ENCODE results near the gene PTP4A2. TPM values are rescaled to one million over a fixed set of nuclear protein-coding genes. Genes with fewer than 3 reads are reported as not detected.

The PTP4A2 gene
- total and polyA plus RNA-seq, 10 of the 15 experiments (the other 5 are each of a cell fraction or from before 2014, with no cell fraction given) = 180 to 909 (median 375) TPM

- TF ChIP-seq SRF (IDR thresholded peaks at IDR 0.05; ENCODE audit: low read depth in 2 of 2, low read length in 2 of 2) (0 out of 4 replicates have a peak, but pooled peaks of 1 of the 2 experiments have one; percentile 55), NR2C2 (IDR thresholded peaks at IDR 0.05; ENCODE audit: borderline replicate concordance, control insufficient read depth, insufficient read length, low read depth) (no peak), TBL1XR1 (IDR thresholded peaks at IDR 0.05; ENCODE audit: low read depth, low read length) (peak; percentile 83), BRCA1 (IDR thresholded peaks at IDR 0.05; ENCODE audit: low read depth, low read length) (no peak), SMAD5 (IDR thresholded peaks at IDR 0.05; ENCODE audit: low read depth) (peak; percentile 88), ZBTB11 (CRISPR knock-in tag; IDR thresholded peaks at IDR 0.05) (no peak), GABPA (IDR thresholded peaks at IDR 0.05; ENCODE audit: low read depth) (no peak), TCF3 (IDR thresholded peaks at IDR 0.05; ENCODE audit: borderline replicate concordance, insufficient read depth, low read depth, low read length) (peak; percentile 87)
These were observed 6.3 kb upstream of the PTP4A2 start (continued) for GRCh38 chr1:31944205-31945089.

Data from GM12878 (cell line).